SK-N-SH (cell line): ENCODE results near the gene PRUNE1. TPM values are rescaled to one million over a fixed set of nuclear protein-coding genes. Genes with fewer than 3 reads are reported as not detected.

Experiments
- CTCF ChIA-PET: fragments of 300-600, 350-600 bp; formaldehyde crosslinking; extraction: SDS; loops from one replicate; lab custom pipeline; 2021; lab: Yijun Ruan, JAX
- POLR2A ChIA-PET: fragments of 350-600 bp; sonication (Branson Sonifier 250); formaldehyde crosslinking; extraction: SDS; loops from one replicate; lab custom pipeline; 2020; ENCODE audit warnings: antibody characterized with exemption, inconsistent platforms; lab: Yijun Ruan, JAX
- DNase-seq: peaks from one replicate; pipeline ENCODE4 v3.0.0; 2012
- H2AFZ ChIP-seq: fragments of 200-600 bp; sonication (generic); 2 replicates; pipeline ENCODE4 v1.8.1; 2016; ENCODE audit warnings: antibody characterized with exemption, mild to moderate bottlenecking, low read depth
- H3F3A ChIP-seq: fragments of 200-600 bp; sonication (generic); replicated peaks from 2 replicates; pipeline ENCODE3; 2016; ENCODE audit warnings: antibody characterized with exemption, mild to moderate bottlenecking; ENCODE audit not compliant: insufficient read depth
- H3K27ac ChIP-seq, 2 experiments: fragments of 200-500 bp in 1 of 2; fragments of 200-600 bp in 1 of 2; sonication (Bioruptor generic) in 1 of 2; sonication (generic), shearing (Covaris generic) in 1 of 2; 2 replicates each; pipeline versions ENCODE4 v1.5.1 to v1.6.1; 2014 to 2016; ENCODE audit warnings: low read depth in 2 of 2, inconsistent platforms in 1 of 2, low read length in 1 of 2, mild to moderate bottlenecking in 1 of 2, mixed read lengths in 1 of 2
- H3K27me3 ChIP-seq: fragments of 200-600 bp; sonication (generic), shearing (Covaris generic); 2 replicates; pipeline ENCODE4 v1.6.1; 2016; ENCODE audit warnings: mixed run types; ENCODE audit not compliant: insufficient read depth
- H3K36me3 ChIP-seq, 2 experiments: fragments of 200-500 bp in 1 of 2; fragments of 200-600 bp in 1 of 2; sonication (Bioruptor generic) in 1 of 2; sonication (generic) in 1 of 2; replicated peaks in 1 of 2; 2 replicates each; pipeline versions ENCODE3 to v1.5.1; 2014 to 2016; ENCODE audit warnings: low read length in 1 of 2, mild to moderate bottlenecking in 1 of 2; ENCODE audit not compliant: insufficient read depth in 2 of 2, control insufficient read depth in 1 of 2
- H3K4me1 ChIP-seq, 2 experiments: fragments of 200-500 bp in 1 of 2; fragments of 200-600 bp in 1 of 2; sonication (Bioruptor generic) in 1 of 2; sonication (generic), shearing (Covaris generic) in 1 of 2; 2 replicates each; pipeline versions ENCODE4 v1.5.1 to v1.6.1; 2014 to 2016; ENCODE audit warnings: low read depth in 1 of 2, low read length in 1 of 2, mixed run types in 1 of 2; ENCODE audit not compliant: insufficient read depth in 2 of 2, control insufficient read depth in 1 of 2
- H3K4me2 ChIP-seq: fragments of 200-600 bp; sonication (generic), shearing (Covaris generic); 2 replicates; pipeline ENCODE4 v1.6.1; 2017; ENCODE audit warnings: mixed run types
- H3K4me3 ChIP-seq, 2 experiments: fragments of 200-500 bp in 1 of 2; fragments of 200-600 bp in 1 of 2; sonication (Bioruptor generic) in 1 of 2; sonication (generic), shearing (Covaris generic) in 1 of 2; 2 replicates each; pipeline versions ENCODE4 v1.5.1 to v1.8.1; 2014 to 2016; ENCODE audit warnings: low read depth in 2 of 2, inconsistent platforms in 1 of 2, low read length in 1 of 2, mild to moderate bottlenecking in 1 of 2, mixed read lengths in 1 of 2, moderate library complexity in 1 of 2
- H3K79me2 ChIP-seq: fragments of 200-600 bp; sonication (generic); 2 replicates; pipeline ENCODE4 v1.8.1; 2017; ENCODE audit warnings: mild to moderate bottlenecking; ENCODE audit not compliant: insufficient read depth
- H3K9ac ChIP-seq: fragments of 200-600 bp; sonication (generic); 2 replicates; pipeline ENCODE4 v1.6.1; 2017; ENCODE audit warnings: mixed run types
- H3K9me2 ChIP-seq: fragments of 200-600 bp; sonication (generic); 2 replicates; pipeline ENCODE4 v1.6.1; 2017; ENCODE audit warnings: mixed run types
- H3K9me3 ChIP-seq: fragments of 200-600 bp; sonication (generic); 2 replicates; pipeline ENCODE4 v1.6.1; 2017; ENCODE audit warnings: mixed run types, mild to moderate bottlenecking, moderate library complexity
- H4K20me1 ChIP-seq: fragments of 200-600 bp; sonication (generic); 2 replicates; pipeline ENCODE4 v1.6.1; 2017; ENCODE audit warnings: mild to moderate bottlenecking, mixed run types; ENCODE audit not compliant: insufficient read depth
- CHD2 ChIP-seq: fragments of 150-350 bp; IDR thresholded peaks from 2 replicates; pipeline ENCODE4 v1.6.1; 2018; ENCODE audit warnings: low read length; ENCODE audit not compliant: partially characterized antibody
- GABPA ChIP-seq: IDR thresholded peaks from 2 replicates; pipeline ENCODE4 v1.4.0; 2012; ENCODE audit warnings: low read depth, mild to moderate bottlenecking
- GATA2 ChIP-seq: sonication (generic); formaldehyde crosslinking; IDR thresholded peaks from 2 replicates; pipeline ENCODE4 v1.5.0; 2020; ENCODE audit warnings: mild to moderate bottlenecking, missing genetic modification reagents
- JUND ChIP-seq: IDR thresholded peaks from 2 replicates; pipeline ENCODE4 v1.4.0; 2012
- MXI1 ChIP-seq: IDR thresholded peaks from 2 replicates; pipeline ENCODE4 v1.6.1; 2012; ENCODE audit warnings: mild to moderate bottlenecking, low read depth, low read length, improper control_type of control experiment
- RXRA ChIP-seq: IDR thresholded peaks from 2 replicates; pipeline ENCODE4 v1.4.0; 2012; ENCODE audit warnings: low read depth, mild to moderate bottlenecking, borderline replicate concordance
- TCF12 ChIP-seq: IDR thresholded peaks from 2 replicates; pipeline ENCODE4 v1.4.0; 2012
- WGBS: methylation state at CpG from one replicate; pipeline ENCODE4 v1.1.6; 2017; ENCODE audit warnings: low lambda C conversion rate; 5-methylcytosine and 5-hydroxymethylcytosine counted together
- polyA plus RNA-seq, 3 experiments: library from polyadenylated mRNA; depleted of rRNA; stranded (reverse); fragments of >200 nt; gene quantifications; 2 replicates each; pipeline ENCODE4 v1.2.3, GENCODE V29; 2012
- TF ChIP-seq, protein P1 (sequence below): IDR thresholded peaks from 2 replicates; pipeline ENCODE4 v1.4.0; 2012; ENCODE audit warnings: low read depth
- TF ChIP-seq, protein P2 (sequence below): fragments of 200-600 bp; sonication (generic); IDR thresholded peaks from 2 replicates; pipeline ENCODE4 v1.6.1; 2017; ENCODE audit warnings: antibody characterized with exemption, mild to moderate bottlenecking, moderate library complexity

PRUNE1 gene
- polyA plus RNA-seq, 1 of the 3 experiments (the other 2 are of a cell fraction), result 7.3 TPM

DNA sequence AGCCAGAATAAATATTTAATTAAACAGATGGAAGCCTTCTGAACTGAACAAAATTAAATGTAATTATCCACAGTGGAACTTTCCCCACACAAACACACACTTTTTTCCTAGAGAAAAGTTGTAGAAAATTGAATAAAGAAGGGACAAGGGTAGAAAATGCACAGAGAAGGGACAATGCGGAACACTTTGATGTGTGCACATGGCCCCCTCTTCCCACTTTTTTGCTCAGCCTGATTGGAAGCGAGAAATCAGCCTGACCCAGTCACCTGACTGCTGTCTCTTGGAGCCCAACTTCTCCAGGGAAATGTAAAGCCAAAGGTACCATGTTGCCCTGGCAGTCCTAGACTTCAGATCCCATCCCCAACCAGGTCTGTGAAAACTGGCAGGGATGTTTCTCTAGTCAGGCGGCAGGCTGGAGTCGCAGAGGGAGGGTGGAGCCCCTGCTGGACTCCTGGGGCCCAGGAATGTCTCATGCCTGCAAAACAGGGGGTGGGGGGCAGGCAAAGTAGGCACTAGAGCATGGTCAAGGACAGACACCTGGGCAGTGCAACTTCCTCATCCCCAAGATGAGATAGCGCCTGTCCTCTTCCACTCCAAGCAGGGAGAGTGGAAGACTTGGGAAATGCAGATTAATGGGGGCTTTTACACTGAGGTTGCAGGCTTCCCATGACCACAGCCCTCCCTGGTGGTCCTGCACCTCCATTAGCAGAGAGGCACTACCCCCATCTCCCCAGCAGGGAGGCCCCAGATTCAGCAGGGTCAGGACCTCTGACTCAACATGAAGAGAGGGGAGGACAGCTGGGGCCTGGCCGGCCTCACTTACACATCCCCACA is 36.4 kb upstream of the PRUNE1 start:
- peaks cover 53% of the 10 kb centered on the region for H4K20me1 ChIP-seq

DNA sequence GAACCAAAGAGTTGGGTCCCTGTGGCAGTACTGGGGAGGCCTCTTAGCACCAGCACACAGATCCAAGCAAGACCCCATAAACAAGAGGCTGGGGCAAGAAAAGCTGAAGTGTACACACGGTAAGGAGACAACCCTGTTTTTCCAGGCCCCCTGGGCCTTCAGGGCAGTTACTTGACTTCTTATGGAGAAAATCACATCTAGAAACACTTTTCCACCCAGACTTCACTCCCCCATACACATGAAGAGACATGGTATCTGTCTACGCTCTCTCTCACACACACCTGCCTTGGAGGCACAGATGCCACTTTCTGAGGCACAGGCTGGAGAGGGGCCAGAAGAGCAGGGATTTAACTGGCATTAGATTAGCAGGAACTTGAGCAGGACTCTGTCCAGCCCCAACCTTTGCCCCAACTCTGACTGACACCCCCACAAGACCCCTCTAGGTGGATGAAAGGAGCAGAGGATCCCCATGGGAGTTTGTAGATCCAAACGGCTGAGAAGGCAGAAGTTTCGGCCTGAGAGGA is 35.8 kb upstream of the PRUNE1 start:
- 85% methylated on average over 4 of the region's 4 CpGs for WGBS
- CTCF ChIA-PET, result interaction anchor here (17.0 kb wide), 1 partner anchor 27 kb away, joined by 371 read pairs; the partner anchor contains the start of gene MINDY1
- Histone ChIP-seq H3K9me2 (no peaks in the 10 kb centered on the region), H3K36me3 (peaks cover 12 to 15% of the 10 kb centered on the region in 2 experiments), H3K4me1 (peaks cover 35% of the 10 kb centered on the region in 2 experiments), H2AFZ (no peak overlapping the region), H3K4me3 (peak overlapping the region; percentile 72 to 79; a peak in 3 of 4 replicates), H3K27me3 (no peaks in the 10 kb centered on the region), H3F3A (peaks cover 13% of the 10 kb centered on the region), H3K79me2 (peaks cover 75% of the 10 kb centered on the region), H4K20me1 (peaks cover 53% of the 10 kb centered on the region), H3K4me2 (peak overlapping the region; percentile 89), H3K9ac (peak overlapping the region; percentile 92), H3K27ac (peak overlapping the region in 1 of 2 experiments; percentile 85; a peak in 2 of 4 replicates), H3K9me3 (no peaks in the 10 kb centered on the region)
- POLR2A ChIA-PET, result interaction anchor here (0.5 to 2.5 kb wide), 2 partner anchors 34 to 344 kb away, joined by 3 to 10 read pairs; partner anchors contain the start of gene MINDY1
- TF ChIP-seq MXI1, result 0 out of 2 replicates have a peak, but pooled peaks have one; percentile 14
- TF ChIP-seq JUND, result no peak
- no peak for DNase-seq

More for the DNA sequence above, 36.4 kb upstream of the PRUNE1 start:
- POLR2A ChIA-PET, result interaction anchor here (1.6 kb wide), 1 partner anchor 13 kb away, joined by 4 read pairs; no protein-coding TSS in a partner anchor
- peaks cover 18 to 22% of the 10 kb centered on the region in 2 experiments for H3K36me3 ChIP-seq
- H3K4me2 ChIP-seq, result peak overlapping the region; percentile 89
- H3K79me2 ChIP-seq, result peaks cover 79% of the 10 kb centered on the region
- no peaks in the 10 kb centered on the region for H3K9me2 ChIP-seq
- peak overlapping the region in 1 of 2 experiments; percentile 79; a peak in 2 of 4 replicates for H3K4me3 ChIP-seq
- peak overlapping the region; percentile 92; the same call in 1 of the 2 replicates for H3K9ac ChIP-seq
- CTCF ChIA-PET, result interaction anchor here (1.0 to 17.0 kb wide), 3 partner anchors 7 to 28 kb away, joined by 3 to 371 read pairs (median 3); partner anchors contain the start of gene MINDY1
- H3K27ac ChIP-seq, result peak overlapping the region in 1 of 2 experiments; percentile 54; a peak in 2 of 4 replicates
- H3K4me1 ChIP-seq, result peaks cover 29 to 31% of the 10 kb centered on the region in 2 experiments
- WGBS, result 76% methylated on average over 5 of the region's 6 CpGs
- H2AFZ ChIP-seq, result no peak overlapping the region
- TF ChIP-seq TCF12 (no peak), RXRA (no peak), GABPA (no peak), CHD2 (no peak), GATA2 (CRISPR knock-in tag) (no peak)
- TF ChIP-seq, protein P1, sequence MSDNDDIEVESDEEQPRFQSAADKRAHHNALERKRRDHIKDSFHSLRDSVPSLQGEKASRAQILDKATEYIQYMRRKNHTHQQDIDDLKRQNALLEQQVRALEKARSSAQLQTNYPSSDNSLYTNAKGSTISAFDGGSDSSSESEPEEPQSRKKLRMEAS, result no peak
- TF ChIP-seq, protein P2, sequence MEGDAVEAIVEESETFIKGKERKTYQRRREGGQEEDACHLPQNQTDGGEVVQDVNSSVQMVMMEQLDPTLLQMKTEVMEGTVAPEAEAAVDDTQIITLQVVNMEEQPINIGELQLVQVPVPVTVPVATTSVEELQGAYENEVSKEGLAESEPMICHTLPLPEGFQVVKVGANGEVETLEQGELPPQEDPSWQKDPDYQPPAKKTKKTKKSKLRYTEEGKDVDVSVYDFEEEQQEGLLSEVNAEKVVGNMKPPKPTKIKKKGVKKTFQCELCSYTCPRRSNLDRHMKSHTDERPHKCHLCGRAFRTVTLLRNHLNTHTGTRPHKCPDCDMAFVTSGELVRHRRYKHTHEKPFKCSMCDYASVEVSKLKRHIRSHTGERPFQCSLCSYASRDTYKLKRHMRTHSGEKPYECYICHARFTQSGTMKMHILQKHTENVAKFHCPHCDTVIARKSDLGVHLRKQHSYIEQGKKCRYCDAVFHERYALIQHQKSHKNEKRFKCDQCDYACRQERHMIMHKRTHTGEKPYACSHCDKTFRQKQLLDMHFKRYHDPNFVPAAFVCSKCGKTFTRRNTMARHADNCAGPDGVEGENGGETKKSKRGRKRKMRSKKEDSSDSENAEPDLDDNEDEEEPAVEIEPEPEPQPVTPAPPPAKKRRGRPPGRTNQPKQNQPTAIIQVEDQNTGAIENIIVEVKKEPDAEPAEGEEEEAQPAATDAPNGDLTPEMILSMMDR, result 0 out of 2 replicates have a peak, but pooled peaks have one; percentile 23
- H3K27me3 ChIP-seq, result no peaks in the 10 kb centered on the region
- H3K9me3 ChIP-seq, result no peaks in the 10 kb centered on the region
- H3F3A ChIP-seq, result peaks cover 14% of the 10 kb centered on the region
- peak; percentile 39 for DNase-seq
